ENCODE results near the gene SULT2A1.

The SULT2A1 gene

DNA sequence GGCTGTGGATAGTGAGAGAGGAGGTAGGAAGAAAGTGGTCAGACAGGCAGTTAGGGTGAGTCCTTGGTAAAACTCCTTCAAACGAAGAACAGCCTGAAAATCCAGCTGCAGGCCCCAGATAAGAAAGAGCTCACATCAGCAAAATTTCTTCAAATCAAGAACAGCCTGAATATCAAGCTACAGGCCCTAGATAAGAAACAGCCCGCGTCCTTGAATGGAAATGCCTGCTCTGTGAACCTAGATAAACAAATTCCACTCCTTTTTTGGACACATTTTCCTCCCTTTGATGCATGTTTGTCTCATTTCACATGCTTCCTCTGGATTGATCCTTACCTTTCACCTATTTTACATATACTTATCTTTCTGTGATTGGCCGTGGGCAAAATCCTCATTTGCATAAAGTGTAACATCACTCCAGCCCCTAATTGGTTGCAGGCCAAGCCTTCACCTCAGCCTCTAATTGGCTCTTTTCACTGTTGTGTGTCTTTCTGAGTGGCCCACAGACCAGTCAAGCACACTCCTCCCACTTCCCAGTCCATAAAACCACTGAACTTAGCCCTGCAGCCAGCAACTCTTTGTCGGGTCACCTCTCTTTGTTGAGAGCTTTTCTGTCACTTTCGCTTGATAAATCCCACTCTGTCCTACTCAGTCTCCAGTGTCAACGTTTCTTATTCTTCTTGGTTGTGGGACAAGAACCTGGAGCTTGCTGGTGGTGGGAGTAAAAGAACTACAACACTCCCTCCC is 6.0 kb upstream of the SULT2A1 start:
- Histone ChIP-seq H3K9me2 (replicated peaks; ENCODE audit: insufficient read depth, low read length) (no peaks in the 10 kb centered on the region), H3K79me2 (ENCODE audit: insufficient read depth, low read length) (no peaks in the 10 kb centered on the region), H3K4me2 (ENCODE audit: low read depth, low read length, poor library complexity, severe bottlenecking) (no peak overlapping the region), H3K9ac (ENCODE audit: low read length) (no peak overlapping the region), H4K20me1 (ENCODE audit: low read depth, low read length) (no peaks in the 10 kb centered on the region), H2AFZ (ENCODE audit: low read depth, low read length, severe bottlenecking) (no peak overlapping the region), H3K9me3 (ENCODE audit: insufficient read depth, low read length) (no peaks in the 10 kb centered on the region; the same call in 1 of the 2 replicates), H3K27me3 (ENCODE audit: low read length) (no peaks in the 10 kb centered on the region), H3K4me3 (ENCODE audit: insufficient read depth, low read length, poor library complexity, severe bottlenecking) (no peak overlapping the region), H3K27ac (ENCODE audit: low read depth, low read length) (no peak overlapping the region), H3F3A (ENCODE audit: insufficient read depth) (no peaks in the 10 kb centered on the region), H3K36me3 (ENCODE audit: low read length) (no peaks in the 10 kb centered on the region)
- no peak for TF ChIP-seq EZH2phosphoT487 (conservative IDR thresholded peaks at IDR 0.05; ENCODE audit: low read length)
- TF ChIP-seq, protein P1, sequence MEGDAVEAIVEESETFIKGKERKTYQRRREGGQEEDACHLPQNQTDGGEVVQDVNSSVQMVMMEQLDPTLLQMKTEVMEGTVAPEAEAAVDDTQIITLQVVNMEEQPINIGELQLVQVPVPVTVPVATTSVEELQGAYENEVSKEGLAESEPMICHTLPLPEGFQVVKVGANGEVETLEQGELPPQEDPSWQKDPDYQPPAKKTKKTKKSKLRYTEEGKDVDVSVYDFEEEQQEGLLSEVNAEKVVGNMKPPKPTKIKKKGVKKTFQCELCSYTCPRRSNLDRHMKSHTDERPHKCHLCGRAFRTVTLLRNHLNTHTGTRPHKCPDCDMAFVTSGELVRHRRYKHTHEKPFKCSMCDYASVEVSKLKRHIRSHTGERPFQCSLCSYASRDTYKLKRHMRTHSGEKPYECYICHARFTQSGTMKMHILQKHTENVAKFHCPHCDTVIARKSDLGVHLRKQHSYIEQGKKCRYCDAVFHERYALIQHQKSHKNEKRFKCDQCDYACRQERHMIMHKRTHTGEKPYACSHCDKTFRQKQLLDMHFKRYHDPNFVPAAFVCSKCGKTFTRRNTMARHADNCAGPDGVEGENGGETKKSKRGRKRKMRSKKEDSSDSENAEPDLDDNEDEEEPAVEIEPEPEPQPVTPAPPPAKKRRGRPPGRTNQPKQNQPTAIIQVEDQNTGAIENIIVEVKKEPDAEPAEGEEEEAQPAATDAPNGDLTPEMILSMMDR (IDR thresholded peaks at IDR 0.05; ENCODE audit: insufficient read depth, low read length, poor library complexity, severe bottlenecking) = no peak

DNA sequence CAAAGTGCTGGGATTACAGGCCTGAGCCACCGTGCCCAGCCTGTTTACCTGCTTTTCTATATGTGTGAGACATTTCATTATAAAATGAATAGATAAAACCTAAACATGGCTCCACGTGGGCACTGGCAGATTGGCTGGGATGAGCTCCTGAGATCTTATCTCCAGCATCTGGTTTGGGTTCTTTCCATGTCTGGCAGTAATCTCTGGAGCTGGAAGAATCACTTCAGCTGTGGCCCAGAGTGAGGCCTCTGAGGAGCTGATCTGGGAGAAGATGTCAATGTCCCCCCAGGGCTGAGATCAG is 5.5 kb upstream of the SULT2A1 start:
- TF ChIP-seq, protein P1 (IDR thresholded peaks at IDR 0.05; ENCODE audit: insufficient read depth, low read length, poor library complexity, severe bottlenecking) = no peak
- no peak for TF ChIP-seq EZH2phosphoT487 (conservative IDR thresholded peaks at IDR 0.05; ENCODE audit: low read length)
- H2AFZ ChIP-seq (ENCODE audit: low read depth, low read length, severe bottlenecking) = no peak overlapping the region

DNA sequence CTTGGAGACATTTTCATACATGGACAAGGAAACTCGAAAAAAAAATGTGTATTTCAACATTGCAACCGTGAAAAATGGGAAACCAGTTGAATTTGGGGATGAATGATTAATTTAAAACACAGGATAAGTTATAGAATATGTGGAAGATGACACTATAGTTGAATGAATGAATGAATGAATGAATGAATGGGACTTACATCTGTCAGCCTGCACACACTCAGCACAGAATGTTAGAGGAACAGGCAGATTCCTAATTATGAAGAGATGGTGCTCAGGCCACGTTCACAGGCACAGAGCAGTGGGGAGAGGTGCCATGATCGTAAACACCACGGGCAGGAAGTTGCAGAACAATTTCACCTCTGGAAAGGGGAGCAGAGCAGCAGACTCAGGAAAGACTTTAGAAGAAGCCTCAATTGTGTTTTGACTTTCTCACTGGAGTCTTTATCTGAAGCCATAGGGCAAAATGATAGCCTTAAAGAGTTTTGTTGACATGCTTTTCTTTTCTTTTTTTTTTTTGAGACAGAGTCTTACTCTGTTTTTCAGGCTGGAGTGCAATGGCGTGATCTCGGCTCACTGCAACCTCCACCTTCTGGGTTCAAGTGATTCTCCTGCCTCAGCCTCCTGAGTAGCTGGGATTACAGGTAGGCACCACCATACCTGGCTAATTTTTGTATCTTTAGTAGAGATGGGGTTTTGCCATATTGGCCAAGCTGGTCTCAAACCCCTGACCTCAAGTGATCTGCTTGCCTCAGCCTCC is 4.9 kb upstream of the SULT2A1 start:
- Histone ChIP-seq H3K4me2 (ENCODE audit: low read depth, low read length, poor library complexity, severe bottlenecking) (no peak overlapping the region), H3F3A (ENCODE audit: insufficient read depth) (no peaks in the 10 kb centered on the region), H3K36me3 (ENCODE audit: low read length) (no peaks in the 10 kb centered on the region), H3K79me2 (ENCODE audit: insufficient read depth, low read length) (no peaks in the 10 kb centered on the region), H3K9me2 (replicated peaks; ENCODE audit: insufficient read depth, low read length) (no peaks in the 10 kb centered on the region), H3K27me3 (ENCODE audit: low read length) (no peaks in the 10 kb centered on the region), H3K9ac (ENCODE audit: low read length) (no peak overlapping the region), H3K27ac (ENCODE audit: low read depth, low read length) (no peak overlapping the region), H2AFZ (ENCODE audit: low read depth, low read length, severe bottlenecking) (no peak overlapping the region), H3K9me3 (ENCODE audit: insufficient read depth, low read length) (no peaks in the 10 kb centered on the region; the same call in 1 of the 2 replicates), H4K20me1 (ENCODE audit: low read depth, low read length) (no peaks in the 10 kb centered on the region), H3K4me3 (ENCODE audit: insufficient read depth, low read length, poor library complexity, severe bottlenecking) (no peak overlapping the region)
- TF ChIP-seq, protein P1 (IDR thresholded peaks at IDR 0.05; ENCODE audit: insufficient read depth, low read length, poor library complexity, severe bottlenecking) = no peak
- TF ChIP-seq EZH2phosphoT487 (conservative IDR thresholded peaks at IDR 0.05; ENCODE audit: low read length) = no peak

More for the DNA sequence above, 5.5 kb upstream of the SULT2A1 start:
- Histone ChIP-seq H3K27me3 (ENCODE audit: low read length) (no peaks in the 10 kb centered on the region), H3F3A (ENCODE audit: insufficient read depth) (no peaks in the 10 kb centered on the region), H3K36me3 (ENCODE audit: low read length) (no peaks in the 10 kb centered on the region), H4K20me1 (ENCODE audit: low read depth, low read length) (no peaks in the 10 kb centered on the region), H3K9me3 (ENCODE audit: insufficient read depth, low read length) (no peaks in the 10 kb centered on the region; the same call in 1 of the 2 replicates), H3K79me2 (ENCODE audit: insufficient read depth, low read length) (no peaks in the 10 kb centered on the region), H3K27ac (ENCODE audit: low read depth, low read length) (no peak overlapping the region), H3K4me2 (ENCODE audit: low read depth, low read length, poor library complexity, severe bottlenecking) (no peak overlapping the region), H3K9me2 (replicated peaks; ENCODE audit: insufficient read depth, low read length) (no peaks in the 10 kb centered on the region), H3K9ac (ENCODE audit: low read length) (no peak overlapping the region), H3K4me3 (ENCODE audit: insufficient read depth, low read length, poor library complexity, severe bottlenecking) (no peak overlapping the region)

Measured in SU-DHL-6 (cell line).